Measurements from ENCODE around the gene SPOCD1. TPM values are rescaled to one million over a fixed set of nuclear protein-coding genes. Genes with fewer than 3 reads are reported as not detected.

The SPOCD1 gene
- total RNA-seq, 1 donor from 2014 or later: 0.21 TPM

Small RNA genes lying within 50 kb of the gene (small RNA-seq; reads per million reads assigned to genes)
- gene MIR4254 (ENCODE audit: low replicate concordance): not detected

Other genes with a start within 250 kb of the SPOCD1 start
- gene TINAGL1, start 239.5 kb downstream of the SPOCD1 start, total RNA-seq: 56.0 TPM
- gene HCRTR1, start 198.3 kb downstream of the SPOCD1 start, total RNA-seq: not detected
- gene PEF1, start 171.1 kb downstream of the SPOCD1 start, total RNA-seq: 52.1 TPM
- 158 TPM for gene COL16A1, start 112.0 kb downstream of the SPOCD1 start, total RNA-seq
- gene ADGRB2, start 51.7 kb downstream of the SPOCD1 start, total RNA-seq: 7.9 TPM
- 254 TPM for gene PTP4A2, start 122.3 kb upstream of the SPOCD1 start, total RNA-seq
- 96.8 TPM for gene KHDRBS1, start 197.8 kb upstream of the SPOCD1 start, total RNA-seq

All from tongue (tissue), 2 donors.